NCI-H1417 (cell line): ENCODE measurements around the gene UVSSA.
A peak's percentile ranks its signal among the peaks of the same experiment; 100 is the strongest.
"Not testable (repeated sequence)": the region's sequence is repeated elsewhere in the genome, so short reads cannot be mapped to it uniquely, and the experiment has no call there.

Experiments
- DNase-seq, 3 experiments: peaks; one replicate each; lab custom pipeline; 2025; lab: John Stamatoyannopoulos, UW

The UVSSA gene

DNA sequence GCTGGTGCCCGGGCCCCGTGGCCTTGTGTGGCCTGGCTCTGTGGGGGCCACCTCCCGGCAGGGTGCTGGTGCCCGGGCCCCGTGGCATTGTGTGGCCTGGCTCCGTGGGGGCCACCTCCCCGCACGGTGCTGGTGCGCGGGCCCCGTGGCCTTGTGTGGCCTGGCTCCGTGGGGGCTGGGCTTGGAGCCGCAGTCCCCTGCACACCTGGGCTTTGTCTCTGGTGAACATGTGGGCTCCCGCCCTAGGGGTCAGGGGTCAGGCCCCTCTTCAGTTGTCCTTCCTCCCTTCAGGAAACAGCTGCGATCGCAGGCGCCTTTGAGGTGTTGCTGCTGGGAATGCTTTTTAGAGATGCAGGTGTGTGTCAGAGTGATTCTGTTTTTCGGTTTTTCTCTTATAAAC lies 17.2 kb downstream of the UVSSA start:
- DNase-seq: no peak

DNA sequence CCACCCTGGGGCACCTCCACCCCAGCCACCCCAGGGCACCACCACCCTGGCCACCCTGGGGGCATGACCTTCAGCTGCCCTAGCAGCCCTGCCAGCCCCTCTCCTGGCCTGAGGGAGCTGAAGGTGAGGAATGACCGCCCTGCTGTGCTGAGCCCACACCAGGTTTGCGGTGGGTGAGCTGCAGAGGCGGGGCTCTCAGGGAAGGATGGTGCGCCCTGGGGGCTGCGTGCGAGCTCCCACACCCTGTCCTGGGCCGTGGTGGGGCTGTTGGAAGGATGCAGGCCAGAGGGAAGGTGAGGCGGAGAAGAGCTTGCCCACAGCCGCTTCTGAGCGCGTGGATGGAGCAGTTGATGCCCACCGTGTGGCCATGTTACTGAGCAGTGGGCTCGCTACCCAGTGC lies 17.7 kb downstream of the UVSSA start:
- no peak for DNase-seq

DNA sequence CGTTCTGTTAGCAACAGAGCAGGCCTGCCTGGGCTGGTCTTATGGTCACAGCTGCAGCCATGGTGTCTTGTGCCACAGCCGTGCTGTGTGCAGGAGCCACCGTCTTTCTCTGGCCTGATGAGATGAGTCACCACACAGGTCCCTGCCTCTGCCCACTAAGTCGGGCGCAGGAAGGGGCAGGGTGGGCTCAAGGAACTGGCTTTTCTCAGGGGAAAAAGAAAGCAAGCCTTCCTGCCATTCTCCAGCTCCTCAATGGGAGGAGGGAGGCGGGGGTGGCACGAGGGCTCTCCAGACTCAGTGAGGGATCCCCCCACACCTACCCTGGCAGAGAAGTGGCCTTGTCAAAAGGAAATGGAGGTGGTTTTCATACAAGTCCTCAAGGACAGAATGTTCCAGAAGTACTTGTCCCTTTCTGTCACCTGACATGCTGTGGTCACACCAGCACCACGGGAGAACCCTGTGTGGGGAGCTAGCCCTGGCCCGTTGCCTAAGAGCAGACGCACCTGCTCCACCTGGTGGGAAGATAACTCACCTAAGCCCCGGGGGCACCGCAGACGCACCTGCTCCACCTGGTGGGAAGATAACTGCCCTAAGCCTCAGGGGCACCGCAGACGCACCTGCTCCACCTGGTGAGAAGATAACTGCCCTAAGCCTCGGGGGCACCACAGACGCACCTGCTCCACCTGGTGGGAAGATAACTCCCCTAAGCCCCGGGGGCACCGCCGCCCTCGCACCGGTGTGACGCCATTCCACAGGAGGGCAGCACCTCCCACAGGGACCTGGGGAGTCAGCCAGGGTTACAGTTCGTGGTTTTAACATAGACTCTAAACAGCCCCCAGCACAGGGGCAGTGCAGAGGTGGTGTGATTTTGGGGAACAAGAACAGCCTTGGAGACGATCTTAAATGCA lies 18.5 kb downstream of the UVSSA start:
- DNase-seq: peak; percentile 17 to 90 (median 39)

DNA sequence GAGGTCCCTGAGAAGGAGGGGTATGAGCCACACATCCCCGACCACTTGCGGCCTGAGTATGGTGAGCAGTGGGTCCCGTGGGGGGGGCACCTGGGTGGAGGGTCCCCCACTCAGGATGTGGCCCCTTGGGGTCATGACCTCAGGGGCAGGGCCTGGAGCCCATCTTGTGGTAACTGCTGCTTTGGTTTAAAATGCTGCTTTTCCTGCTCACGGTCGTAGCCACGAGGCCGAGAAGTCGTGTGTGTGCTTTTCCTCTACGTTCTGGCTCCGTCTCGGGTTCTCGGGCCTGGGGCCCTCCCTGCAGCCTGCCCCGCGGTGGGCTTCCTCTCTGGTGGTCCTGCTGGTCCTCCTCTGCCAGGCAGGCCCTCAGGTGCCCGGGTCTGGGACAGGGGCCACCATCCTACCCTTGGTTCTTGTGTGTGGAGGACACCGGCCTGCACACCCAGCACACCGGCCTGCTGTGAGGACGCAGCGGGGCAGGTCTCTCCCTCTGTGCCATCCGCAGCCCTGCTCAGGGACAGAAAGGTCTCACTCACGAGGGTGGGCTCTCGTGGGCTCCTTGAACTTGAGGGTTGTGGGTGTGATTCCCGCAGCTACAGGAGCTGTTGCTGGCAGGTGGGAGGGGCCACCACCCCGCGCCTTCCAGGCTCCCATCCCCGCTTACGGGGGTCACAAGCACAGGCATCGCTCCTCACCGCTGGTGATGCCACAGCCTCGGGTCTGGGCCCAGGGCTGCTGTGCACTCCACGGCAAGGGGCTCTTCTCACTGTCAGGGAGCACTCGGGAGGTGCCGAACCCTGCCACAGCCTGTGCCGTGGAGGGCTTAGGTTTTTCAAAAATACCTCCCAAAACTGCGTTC lies 19.6 kb downstream of the UVSSA start:
- DNase-seq: no peak

- DNase-seq: no peak
Measured at GRCh38 chr4:1367230-1367935, 20.4 kb downstream of the UVSSA start.

- no peak for DNase-seq
Measured at GRCh38 chr4:1367936-1368289, 20.9 kb downstream of the UVSSA start.

DNA sequence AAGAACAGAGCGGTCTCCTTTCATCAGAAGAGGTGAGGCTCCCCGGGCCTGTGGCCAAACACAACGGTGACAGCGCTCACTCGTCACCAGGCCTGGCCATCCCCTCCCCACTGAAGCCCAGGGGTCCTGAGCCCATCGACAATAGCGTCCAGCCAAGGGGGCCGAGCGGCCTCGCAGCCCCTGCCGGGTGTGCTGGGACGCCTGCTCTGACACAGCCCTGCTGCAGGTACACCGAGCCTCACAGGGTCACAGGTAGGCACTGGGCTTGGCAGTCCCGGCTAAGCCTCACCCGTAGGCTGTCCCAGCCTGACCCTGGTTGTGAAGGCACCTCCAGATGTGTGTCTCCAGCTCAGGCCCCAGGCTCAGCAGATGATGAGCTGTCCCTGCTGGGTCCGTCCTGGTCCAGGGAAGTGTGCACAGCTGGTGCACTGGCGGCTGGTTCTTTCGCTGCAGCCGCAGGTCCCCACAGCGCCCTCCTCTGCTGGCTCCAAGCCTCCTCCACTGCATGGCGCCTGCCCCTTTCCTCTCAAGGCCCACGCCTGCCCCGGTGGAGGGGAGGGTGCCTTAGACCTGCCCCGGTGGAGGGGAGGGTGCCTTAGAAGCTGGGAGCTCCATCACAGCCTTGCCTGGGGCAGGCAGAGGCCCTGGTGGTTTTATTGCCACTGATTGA lies 21.5 kb downstream of the UVSSA start:
- no peak for DNase-seq

DNA sequence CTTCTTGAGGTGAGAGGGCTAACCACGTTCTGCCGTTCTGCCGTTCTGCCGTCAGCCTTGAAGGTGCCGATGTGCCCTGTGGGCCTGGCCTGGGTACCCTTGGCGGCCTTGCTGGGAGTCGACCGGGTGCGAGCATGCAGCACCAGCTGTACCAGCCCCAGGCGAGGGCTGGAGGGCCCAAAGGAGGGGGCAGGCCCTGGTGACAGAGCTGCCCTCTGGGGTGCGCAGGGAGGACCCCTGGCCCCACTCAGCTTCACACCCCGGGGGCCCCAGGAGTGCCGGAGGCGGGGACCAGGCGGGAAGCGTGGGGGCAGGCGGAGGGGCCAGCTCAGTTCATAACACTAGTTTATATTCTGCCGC lies 22.1 kb downstream of the UVSSA start:
- DNase-seq: no peak

DNA sequence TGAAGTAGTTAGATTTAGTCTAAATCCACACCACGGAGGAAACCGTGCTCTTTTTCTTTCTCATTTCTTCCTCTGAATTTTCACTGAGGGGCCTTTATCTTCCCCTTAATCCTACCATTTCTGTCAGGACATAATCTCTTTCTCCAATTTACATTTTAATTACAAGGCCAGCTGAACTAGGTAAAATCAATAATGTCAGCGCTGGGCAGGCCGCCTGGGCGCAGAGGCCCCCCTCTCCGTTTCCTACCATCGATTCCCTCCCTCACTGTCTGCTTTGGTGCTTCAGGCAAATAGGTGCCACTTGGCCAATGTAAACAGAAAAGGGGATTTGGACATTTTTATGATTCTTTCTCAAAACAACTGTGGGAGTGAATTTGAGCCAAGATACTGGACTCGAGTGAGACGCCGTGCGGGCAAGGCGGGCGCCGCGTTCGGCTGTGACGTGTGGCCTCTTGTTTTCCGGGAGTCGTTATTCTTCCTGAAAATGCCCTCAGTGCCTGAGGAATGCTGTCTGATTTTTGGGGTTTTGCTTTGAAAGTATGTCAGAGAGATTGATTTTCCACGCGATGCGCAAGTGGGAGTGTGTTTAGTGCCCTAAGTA lies 22.6 kb downstream of the UVSSA start:
- DNase-seq: peak in 1 of 3 experiments; percentile 4

DNA sequence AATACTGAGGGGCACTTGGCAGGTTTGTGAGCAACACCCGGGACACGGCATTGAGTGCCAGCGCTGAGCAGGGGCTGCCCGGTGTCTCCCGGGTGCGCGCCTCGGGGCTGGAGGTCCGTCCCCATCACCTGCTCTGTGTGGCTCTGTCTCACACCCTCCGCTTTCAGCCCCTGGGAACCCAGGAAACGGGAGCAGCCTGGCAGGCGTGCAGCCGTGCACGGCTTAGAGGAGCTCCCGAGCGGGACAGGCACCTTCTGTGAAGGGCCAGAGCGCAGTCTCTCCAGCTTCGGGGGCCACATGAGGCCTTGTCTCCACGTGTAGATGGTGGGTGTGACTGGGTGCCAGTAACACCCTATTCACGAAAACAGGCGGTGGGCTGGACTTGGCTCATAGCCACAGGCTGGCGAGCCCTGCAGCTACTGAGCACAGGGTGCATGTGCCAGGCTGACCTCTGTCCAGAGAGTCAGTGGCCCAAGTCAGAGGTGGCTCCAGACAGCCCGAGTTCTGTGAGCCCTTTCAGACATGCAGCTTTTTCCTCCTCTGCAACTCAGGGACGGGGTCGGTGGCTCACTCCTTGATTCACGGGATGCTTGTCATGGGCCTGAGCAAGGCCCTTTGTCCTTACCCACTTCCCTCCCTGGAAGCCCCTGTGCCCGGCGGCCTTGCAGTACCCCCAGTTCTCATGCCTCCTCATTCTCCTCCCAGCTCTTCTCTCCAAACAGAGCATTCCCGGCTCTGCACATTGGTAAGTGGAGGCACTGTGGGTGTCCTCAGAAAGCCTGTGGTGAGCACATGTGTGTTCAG lies 23.5 kb downstream of the UVSSA start:
- DNase-seq: no peak

GRCh38 chr4:1371176-1372165 lies 24.5 kb downstream of the UVSSA start:
- no peak for DNase-seq

DNA sequence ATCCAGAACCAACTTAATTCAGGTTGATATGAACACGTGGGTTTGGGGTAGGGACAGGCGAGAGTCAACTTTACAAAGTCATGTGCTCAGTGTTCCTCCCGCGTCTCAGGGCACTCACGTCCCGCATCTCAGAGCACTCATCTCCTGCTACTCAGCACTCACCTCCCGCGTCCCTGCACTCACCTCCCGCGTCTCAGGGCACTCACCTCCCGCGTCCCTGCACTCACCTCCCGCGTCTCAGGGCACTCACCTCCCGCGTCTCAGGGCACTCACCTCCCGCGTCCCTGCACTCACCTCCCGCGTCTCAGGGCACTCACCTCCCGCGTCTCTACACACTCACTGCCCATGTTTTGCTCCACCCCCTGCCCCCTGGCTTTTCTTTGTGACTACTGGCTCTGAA lies 25.6 kb downstream of the UVSSA start:
- not testable (repeated sequence) for DNase-seq

DNA sequence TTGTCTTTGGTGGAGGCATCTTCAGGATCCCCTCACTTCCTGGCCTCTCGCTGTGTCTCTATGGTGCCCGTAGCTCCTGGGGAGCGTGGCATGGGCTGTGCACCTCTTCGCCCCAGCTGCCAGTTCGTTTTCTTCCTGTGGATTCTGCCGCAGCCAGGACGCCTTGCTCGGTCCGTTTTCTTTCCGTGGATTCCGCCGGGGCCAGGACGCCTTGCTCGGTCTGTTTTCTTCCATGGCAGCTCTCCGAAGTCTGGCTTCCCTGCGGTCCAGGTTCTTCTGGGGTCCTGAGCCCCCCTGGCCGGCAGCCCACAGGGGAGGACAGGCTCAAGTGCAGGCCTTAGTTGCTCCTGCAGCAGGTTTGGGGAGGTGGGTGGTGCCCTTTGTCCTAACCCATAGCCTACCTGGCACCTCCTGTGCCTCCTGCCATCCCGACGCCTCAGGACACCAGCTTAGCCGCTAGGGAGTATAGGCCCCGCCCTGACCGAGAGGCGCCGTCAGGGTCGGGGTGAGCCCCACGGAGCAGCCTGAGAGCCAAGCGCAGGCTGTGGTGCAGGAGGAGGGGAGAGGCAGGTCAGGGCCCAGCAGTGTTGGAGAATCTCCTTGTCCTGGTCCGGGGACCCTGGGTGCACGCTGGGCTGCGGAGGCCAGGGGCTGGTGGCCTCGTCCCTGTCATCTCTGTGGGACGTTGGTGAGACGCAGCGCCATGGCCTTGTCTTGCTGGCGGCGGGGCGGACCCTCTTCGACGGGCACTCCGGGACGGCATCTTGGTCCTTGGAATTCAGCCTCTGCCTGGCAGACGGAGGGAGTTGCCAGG lies 27.1 kb downstream of the UVSSA start:
- no peak for DNase-seq

- DNase-seq: no peak
Measured at GRCh38 chr4:1374706-1375045, 27.7 kb downstream of the UVSSA start.

GRCh38 chr4:1375051-1375721 lies 28.2 kb downstream of the UVSSA start:
- no peak for DNase-seq

DNA sequence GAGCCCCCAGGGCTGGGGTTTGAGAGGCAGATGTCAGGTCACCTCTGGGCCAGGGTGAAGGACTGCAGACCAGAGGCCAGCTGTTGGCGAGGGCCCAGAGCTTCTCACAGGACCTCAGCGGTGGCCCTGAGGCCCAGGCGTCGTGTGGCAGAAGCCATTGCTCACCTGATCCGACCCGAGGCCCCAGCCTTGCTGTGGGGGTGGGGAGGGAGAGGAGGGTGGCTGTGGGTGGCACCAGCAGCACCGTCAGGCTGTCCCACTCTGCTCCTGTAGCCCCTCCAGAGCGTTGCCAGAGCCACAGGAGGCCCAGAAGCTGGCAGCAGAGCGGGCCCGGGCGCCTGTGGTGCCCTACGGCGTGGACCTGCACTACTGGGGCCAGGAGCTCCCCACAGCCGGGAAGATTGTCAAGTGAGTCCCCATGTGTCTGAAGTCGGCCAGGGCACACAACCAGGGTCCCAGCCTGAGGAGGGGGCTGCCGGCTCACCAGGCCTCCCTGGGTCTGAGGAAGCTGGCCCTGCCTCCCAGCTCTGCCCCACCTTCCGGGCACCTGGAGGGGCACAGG lies 28.8 kb downstream of the UVSSA start:
- no peak for DNase-seq

DNA sequence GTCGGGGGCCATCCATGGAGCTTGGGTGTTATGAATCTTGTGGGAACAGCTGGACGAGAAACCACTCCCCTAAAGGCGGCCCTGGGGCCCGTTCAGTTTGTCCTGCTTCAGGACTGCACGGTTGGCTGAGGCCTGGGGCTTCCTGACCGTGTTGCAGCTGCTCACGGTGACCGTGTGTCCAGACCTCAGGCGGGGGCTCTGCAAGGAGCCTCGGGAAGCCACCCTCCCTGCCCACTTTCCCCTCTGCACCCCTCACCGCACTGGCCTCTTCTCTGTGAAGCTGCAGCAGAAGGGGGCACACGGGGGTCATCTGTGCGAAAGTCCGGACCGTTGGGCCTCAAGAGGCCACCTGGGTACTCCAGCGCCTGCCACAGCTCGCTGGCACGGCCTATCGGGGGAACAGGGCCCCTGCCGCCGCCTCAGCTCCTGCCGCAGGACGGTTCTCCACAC lies 29.4 kb downstream of the UVSSA start:
- no peak for DNase-seq
